ENCODE results near the gene FBLN2. TPM values are rescaled to one million over a fixed set of nuclear protein-coding genes. Genes with fewer than 3 reads are reported as not detected.
A peak's percentile ranks its signal among the peaks of the same experiment; 100 is the strongest.
"Not testable (repeated sequence)": the region's sequence is repeated elsewhere in the genome, so short reads cannot be mapped to it uniquely, and the experiment has no call there.

FBLN2 gene
- total RNA-seq, 1 donor from 2014 or later, result 323 TPM

DNA sequence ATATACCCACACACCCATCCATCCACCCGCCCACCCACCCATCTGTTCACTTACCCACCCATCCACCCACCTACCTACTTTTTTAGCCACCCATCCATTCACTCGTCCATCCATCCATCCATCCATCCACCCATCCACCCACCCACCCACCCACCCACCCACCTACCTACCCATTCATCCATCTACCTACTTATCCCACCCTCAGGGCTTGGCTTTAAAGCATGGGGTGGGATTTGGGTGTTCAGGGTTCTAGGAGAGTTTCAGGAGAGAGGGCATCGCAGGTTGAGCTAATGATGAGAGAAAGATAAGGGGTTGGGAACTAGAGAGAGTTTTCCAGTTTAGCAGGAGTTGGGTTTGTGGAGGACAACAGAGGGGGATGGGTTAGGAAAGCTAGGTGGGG is 9.7 kb downstream of the FBLN2 start:
- H3K27ac ChIP-seq, result no peak overlapping the region

DNA sequence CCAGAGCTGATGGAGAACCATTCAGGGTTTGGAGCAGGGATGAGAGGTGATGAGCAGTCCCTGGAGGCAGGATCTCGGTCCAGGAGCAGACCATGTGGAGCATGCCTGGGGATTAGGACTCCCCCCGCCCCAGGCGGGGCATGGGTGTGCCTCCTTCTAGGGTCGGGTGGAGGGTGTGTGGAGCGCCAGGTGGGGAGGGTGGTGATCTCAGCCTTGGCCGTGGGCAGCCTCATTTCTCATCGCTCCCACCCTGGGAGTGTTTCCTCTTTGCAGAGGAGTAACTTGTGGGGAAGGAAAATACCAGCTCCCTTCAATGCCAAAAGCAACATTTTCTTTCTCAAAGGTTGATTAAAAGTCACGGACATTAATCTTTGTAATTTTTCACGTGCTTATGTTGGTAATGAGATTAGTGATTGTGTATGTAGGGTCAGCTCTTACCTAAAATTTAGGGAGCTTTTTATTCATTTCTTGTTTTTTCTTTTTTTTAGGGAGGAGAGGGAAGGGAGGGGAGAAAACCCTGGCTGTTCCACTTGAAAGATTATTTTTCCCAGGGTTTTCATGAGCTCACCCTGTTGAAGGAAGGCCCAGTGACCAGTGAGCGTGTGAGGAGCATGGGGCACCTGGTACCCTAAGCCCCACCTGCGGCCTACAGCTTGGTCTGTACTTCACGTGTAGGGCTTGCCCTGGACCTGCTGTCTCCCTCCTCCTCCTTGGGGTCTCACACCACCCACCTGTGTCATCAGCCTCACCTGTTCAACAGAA is 11.0 kb downstream of the FBLN2 start:
- TF ChIP-seq CTCF (IDR thresholded peaks at IDR 0.05), result no peak
- intact Hi-C loops (cut with DNase I), result loop anchor here (5.0 kb wide), 1 partner anchor 43 kb away; no protein-coding TSS in a partner anchor
- Histone ChIP-seq H3K27ac (peak overlapping the region; percentile 34 to 53), H3K4me3 (no peak overlapping the region), H3K9me3 (no peaks in the 10 kb centered on the region), H3K27me3 (no peaks in the 10 kb centered on the region), H3K36me3 (no peaks in the 10 kb centered on the region), H3K4me1 (peaks cover 0 to 3% of the 10 kb centered on the region in 2 donors)
- DNase-seq (ENCODE audit: low spot score in 2 of 2), result no peak

More for the DNA sequence above, 9.7 kb downstream of the FBLN2 start:
- H3K9me3 ChIP-seq, result no peaks in the 10 kb centered on the region
- no peak for DNase-seq (ENCODE audit: low spot score in 2 of 2)
- H3K27me3 ChIP-seq, result no peaks in the 10 kb centered on the region
- H3K4me3 ChIP-seq, result no peak overlapping the region
- H3K4me1 ChIP-seq, result peaks cover 0 to 3% of the 10 kb centered on the region in 2 donors
- no peaks in the 10 kb centered on the region for H3K36me3 ChIP-seq
- no peak for TF ChIP-seq CTCF (IDR thresholded peaks at IDR 0.05)
- intact Hi-C loops (cut with DNase I), result loop anchor here (5.0 kb wide), 1 partner anchor 41 kb away; no protein-coding TSS in a partner anchor

GRCh38 chr3:13561376-13561775 is 12.5 kb downstream of the FBLN2 start:
- Histone ChIP-seq H3K9me3 (no peaks in the 10 kb centered on the region), H3K36me3 (no peaks in the 10 kb centered on the region), H3K27me3 (no peaks in the 10 kb centered on the region), H3K4me1 (peaks cover 0 to 3% of the 10 kb centered on the region in 2 donors), H3K27ac (no peak overlapping the region), H3K4me3 (no peak overlapping the region)
- intact Hi-C loops (cut with DNase I), result no loop called here
- TF ChIP-seq CTCF (IDR thresholded peaks at IDR 0.05), result no peak
- DNase-seq (ENCODE audit: low spot score in 2 of 2), result no peak

GRCh38 chr3:13561967-13562366 is 13.0 kb downstream of the FBLN2 start:
- no peak for TF ChIP-seq CTCF (IDR thresholded peaks at IDR 0.05)
- Histone ChIP-seq H3K36me3 (no peaks in the 10 kb centered on the region), H3K27me3 (no peaks in the 10 kb centered on the region), H3K4me3 (no peak overlapping the region), H3K9me3 (no peaks in the 10 kb centered on the region), H3K27ac (no peak overlapping the region), H3K4me1 (peaks cover 0 to 3% of the 10 kb centered on the region in 2 donors)
- intact Hi-C loops (cut with DNase I), result no loop called here
- no peak for DNase-seq (ENCODE audit: low spot score in 2 of 2)

GRCh38 chr3:13562421-13562820 is 13.5 kb downstream of the FBLN2 start:
- H3K4me3 ChIP-seq; H3K4me1 ChIP-seq; intact Hi-C loops (cut with DNase I); H3K9me3 ChIP-seq; DNase-seq (ENCODE audit: low spot score in 2 of 2); H3K27ac ChIP-seq; H3K36me3 ChIP-seq; H3K27me3 ChIP-seq: not testable (repeated sequence)

DNA sequence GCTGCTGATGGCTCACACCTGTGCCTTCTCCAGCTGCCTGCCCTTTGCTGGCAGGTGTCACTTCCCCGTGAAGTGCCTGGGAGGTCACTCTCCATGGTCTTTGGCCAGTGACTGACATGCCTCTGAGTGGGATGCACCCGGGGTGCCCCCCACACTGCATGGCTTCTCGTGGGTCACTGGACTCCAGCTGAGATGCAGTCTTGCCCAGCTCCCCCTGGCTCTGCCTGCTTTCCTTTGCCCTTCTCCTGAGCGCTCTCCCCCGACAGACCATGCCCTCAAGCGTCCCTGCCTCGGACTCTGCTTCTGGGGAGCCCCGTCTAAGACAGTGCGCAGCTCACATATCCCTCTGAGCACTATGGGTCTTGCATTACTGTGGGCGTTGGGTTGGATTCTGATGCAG is 14.4 kb downstream of the FBLN2 start:
- H3K27ac ChIP-seq, result no peak overlapping the region
- no peak for DNase-seq (ENCODE audit: low spot score in 2 of 2)
- no peaks in the 10 kb centered on the region for H3K27me3 ChIP-seq
- peaks cover 0 to 3% of the 10 kb centered on the region in 2 donors for H3K4me1 ChIP-seq
- no peaks in the 10 kb centered on the region for H3K9me3 ChIP-seq
- intact Hi-C loops (cut with DNase I), result no loop called here
- H3K36me3 ChIP-seq, result no peaks in the 10 kb centered on the region
- no peak overlapping the region for H3K4me3 ChIP-seq
- TF ChIP-seq CTCF (IDR thresholded peaks at IDR 0.05), result no peak
